Stimulated activated CD4-positive, alpha-beta T cell treated with anti-CD3 and anti-CD28 coated beads, Interleukin-4, amount 100 ng/mL, for 48 hours (primary cell): ENCODE measurements around the gene MXRA5.
"Not testable (repeated sequence)": the region's sequence is repeated elsewhere in the genome, so short reads cannot be mapped to it uniquely, and the experiment has no call there.

Experiments
- DNase-seq, 2 donors: peaks; one replicate each; pipeline ENCODE4 v3.0.0-alpha.2; 2020; ENCODE audit warnings: low read depth in 2 of 2

The MXRA5 gene

DNA sequence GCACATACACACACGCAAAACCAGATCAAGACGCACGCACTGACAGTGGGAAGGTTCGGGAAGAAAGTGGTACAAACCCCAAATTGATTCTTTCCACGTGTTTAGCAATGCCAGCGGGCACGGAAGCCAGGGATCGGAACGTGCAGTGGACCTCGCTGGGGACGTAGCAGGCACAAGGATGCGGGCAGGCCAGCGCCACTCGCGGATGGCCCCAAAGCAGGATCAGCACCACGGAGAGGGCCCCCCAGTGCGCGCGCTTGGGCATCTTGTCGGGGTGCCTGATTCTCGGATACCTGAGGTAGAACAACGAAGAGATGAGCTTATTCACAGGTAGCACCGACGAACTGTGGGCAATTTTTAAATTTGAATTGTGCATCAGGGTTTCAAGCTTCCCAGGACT, 2.9 kb downstream of the MXRA5 start:
- not testable (repeated sequence) for DNase-seq

GRCh38 chrX:3340016-3340415, 6.4 kb downstream of the MXRA5 start:
- no peak for DNase-seq

DNA sequence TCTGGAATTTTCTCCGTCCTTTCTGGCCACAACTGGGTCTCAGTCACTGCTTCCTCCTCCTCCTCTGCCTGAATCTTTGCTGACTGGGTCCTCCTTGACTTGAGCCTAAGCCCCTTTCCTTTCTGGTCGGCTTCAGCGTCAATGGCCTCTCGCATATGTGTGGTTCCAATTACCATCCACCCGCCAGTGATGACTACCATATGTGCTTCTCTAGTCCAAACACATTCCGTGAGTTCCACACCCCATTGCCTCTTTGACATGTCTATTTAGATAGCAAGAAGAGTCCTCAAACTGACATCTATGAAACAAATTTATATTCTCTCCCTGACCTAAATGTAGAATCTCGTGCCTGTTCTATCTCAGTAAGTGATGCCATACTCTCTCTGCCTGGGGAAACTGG, 19.8 kb downstream of the MXRA5 start:
- DNase-seq = no peak

DNA sequence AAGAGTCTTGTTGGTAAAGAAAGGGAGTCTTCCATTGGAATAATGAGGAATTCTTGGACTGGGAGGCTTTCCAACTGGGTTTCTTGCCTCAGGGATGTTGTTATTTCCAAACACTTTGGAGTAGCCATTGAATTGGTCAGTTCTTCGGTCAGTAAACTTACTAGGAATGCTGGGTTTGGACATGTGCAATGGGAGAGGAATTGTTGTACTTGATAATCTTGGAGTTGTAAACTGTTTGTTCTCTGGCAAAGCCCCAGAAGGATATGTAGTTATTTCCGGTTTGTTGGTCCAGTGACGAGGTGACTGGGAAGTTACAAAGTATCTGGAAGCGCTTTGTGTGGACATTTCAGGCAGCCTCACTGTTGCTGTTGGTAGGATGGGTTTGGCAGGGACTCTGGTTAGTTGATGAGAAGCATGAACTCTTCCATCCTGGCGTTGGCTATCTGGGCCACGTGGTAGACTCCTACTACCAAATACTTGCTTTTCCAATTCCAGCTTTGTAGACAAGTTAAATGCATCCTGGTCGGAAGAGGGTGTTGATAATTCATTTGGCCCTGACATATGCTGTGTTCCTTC, 25.9 kb downstream of the MXRA5 start:
- DNase-seq = no peak

DNA sequence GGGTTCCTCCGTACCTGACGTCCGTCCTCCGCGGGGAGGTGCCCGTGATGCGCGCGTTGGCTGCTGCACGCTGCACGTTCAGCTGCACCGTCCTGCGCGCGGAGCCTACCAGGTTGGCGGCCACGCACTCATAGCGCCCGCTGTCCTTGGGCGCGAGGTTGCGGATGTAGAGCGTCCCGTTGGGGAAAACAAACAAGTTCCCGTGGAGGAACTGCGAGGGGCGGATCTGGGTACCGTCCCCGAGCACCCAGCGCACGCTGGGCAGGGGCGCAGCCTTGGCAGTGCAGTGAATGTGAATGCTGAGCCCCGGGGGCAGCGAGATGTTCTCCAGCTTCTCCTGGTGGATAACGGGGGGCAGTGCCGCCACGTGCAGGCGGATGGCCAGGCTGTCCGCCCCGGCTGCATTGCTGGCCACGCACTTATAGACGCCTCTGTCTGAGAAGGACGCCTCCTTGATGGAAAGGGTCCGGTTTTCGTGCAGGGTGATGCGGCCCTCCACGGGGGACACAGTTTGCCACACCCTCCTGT, 29.2 kb downstream of the MXRA5 start:
- DNase-seq = no peak

DNA sequence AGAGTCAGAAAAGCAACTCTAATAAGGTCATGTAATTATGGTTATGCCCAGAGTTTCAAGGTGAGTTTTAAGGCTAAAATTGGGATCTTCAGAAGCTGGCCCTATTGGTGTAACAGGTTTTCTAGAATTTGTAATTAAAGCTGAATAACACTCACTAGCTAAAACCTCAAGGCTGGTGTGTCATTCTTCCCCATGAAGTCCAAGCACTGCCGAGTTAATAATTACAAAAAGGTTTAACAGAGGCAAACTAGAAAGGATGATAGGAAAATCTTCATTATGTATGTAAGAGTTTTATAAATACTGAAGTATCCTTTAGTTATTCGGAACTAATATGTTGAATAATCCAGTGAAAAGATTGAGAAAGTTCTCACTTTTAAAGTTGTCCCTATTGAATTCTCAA, 34.3 kb downstream of the MXRA5 start:
- no peak for DNase-seq

DNA sequence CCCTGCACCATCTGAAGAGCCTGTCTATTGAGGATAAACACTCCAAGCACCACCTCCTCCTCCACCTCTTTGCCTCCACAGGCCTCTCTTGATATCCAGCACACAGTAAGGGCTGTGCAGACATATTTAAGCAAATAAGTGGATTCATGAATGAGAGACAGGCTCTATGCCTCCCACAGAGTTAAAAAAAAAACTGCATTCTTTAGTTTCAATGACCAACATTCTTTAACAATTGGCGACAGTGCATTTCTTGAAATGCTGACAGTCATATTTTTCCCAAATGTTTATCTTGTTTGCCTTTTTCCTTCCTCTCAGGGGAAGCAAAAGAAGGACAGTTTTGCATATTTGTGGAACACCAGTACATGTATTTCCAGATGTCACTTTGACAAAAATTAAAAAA, 38.6 kb downstream of the MXRA5 start:
- DNase-seq = no peak

DNA sequence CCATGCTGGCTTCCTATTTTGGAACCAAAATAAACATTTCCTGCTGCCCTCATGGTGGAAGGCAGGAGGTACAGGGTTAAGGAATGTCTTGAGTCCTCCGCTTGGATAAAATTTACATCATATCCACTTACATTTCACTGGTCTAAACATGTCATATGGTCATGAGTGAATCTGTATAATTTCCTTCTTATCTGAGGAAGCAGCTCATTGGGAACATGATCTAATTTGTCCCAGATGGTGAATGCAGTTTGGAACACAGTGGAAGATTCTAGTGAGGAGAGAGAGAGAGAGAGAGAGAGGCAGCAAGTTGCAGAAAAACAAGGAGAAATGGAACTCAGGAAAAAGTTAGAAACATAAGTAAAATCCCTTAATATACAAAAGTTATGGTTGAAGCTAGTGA, 46.8 kb downstream of the MXRA5 start:
- DNase-seq = no peak

- DNase-seq = no peak
Observed at GRCh38 chrX:3295731-3296130, 50.7 kb downstream of the MXRA5 start.

DNA sequence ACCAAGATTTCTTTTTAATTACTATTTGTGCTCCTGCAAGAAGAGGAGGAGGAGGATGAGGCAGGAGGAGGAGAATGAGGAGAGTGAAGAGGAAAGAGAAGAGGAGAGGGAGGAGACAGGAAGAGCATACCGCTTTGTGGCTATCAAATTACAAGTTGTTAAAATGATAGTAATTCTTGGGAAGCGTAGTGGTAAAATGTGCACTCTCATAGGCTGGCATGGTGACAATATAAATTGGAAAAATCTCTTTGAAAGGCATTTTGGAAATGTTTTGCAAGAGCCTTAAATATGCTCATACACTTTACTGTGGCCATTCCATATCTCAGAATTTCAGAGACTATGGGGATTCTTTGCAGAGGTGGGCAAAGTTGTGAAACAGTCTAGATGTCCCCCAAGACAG, 53.2 kb downstream of the MXRA5 start:
- DNase-seq = no peak

DNA sequence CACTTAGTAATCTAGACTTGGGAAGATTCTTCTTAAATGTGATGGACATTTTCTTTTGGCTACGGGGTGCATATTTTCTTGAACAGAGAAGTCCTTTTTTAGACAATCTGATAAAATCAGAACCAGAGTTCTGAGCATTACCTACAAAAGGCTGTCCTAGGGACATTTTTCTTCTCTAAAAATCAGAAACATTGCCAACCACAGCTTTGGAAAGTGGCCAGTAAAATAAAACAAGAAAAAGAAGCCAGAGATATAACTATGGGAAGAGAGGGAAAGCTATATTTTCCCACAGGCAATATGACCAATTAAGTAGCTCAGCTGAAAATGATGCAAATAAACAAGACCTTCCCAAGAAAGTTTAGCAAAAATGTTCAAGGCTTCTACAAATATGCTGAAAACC, 55.9 kb downstream of the MXRA5 start:
- no peak for DNase-seq

GRCh38 chrX:3286196-3286945, 60.1 kb downstream of the MXRA5 start:
- no peak for DNase-seq

- DNase-seq = no peak
Observed at GRCh38 chrX:3280706-3281105, 65.7 kb downstream of the MXRA5 start.

- not testable (repeated sequence) for DNase-seq
Observed at GRCh38 chrX:3273668-3274067, 72.8 kb downstream of the MXRA5 start.

DNA sequence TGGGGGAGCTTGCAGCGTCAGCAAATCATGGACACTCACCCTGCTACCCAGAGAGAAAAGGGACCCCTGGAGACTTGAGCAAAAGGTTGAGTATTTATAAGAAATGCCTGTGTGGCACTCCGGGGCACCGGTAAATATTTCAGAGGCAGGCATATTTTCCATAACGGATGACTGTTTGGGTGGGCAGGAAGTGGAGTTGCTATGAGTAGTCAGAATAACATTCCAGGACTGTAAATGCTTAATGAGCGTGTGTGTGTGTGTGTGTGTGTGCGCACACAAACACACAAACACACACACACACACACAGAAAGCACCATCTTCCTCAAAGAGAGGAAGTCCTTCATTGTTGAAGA, 74.6 kb downstream of the MXRA5 start:
- DNase-seq = no peak

DNA sequence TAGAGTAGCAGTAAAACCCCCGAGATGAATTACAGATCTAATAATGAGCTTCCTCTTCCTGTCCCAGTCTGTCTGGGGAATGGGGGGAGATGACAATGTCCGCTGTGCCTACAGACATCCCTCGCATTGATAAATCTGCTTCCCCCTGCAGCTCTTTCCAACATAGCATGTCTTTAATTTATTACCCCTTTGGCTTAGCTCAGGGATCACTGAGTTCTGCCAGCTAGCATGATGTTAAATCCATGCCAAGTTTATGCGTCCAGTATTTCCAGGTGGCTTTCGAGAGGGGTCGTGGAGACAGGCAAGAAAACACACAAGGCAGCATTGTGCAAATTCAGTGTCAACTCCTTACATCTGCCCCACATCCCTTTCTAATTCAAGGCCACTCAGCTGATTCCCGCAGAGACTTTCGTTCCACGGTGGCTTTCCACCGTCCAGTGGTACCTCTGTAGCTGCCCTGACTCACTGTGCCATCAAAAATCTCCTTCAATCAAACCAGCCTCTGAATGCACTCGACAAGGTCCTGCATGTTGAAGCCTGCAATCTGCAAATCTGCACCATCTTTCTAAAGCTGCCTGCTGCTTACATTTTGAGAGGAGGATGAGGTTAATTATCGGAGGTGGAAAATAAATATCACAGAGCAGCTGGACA, 75.1 kb downstream of the MXRA5 start:
- DNase-seq = no peak

DNA sequence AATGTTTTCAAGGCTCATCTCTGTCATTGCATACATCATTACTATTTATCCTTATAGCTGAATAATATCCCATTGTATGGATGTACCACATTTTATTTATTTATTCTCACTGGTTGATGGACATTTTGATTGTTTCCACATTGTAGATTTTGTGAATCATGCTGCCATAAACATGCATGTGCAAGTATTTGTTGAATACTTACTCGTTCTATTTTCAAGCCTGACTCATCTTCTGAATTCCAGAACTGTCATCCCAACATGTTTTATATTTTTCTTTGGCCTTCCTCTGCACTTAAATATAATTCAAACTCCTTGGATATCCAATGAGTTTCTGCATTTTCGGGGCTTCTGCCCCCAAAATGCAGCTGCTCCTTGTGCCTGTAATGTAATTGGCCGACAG, 77.6 kb downstream of the MXRA5 start:
- no peak for DNase-seq

- DNase-seq = no peak
Observed at GRCh38 chrX:3263681-3264126, 82.7 kb downstream of the MXRA5 start.

- DNase-seq = no peak
Observed at GRCh38 chrX:3262901-3263300, 83.6 kb downstream of the MXRA5 start.
